NCI-H774 (cell line): ENCODE measurements around the gene DYSF.

Experiments
- DNase-seq: peaks from one replicate; lab custom pipeline; 2025; lab: John Stamatoyannopoulos, UW

The DYSF gene

DNA sequence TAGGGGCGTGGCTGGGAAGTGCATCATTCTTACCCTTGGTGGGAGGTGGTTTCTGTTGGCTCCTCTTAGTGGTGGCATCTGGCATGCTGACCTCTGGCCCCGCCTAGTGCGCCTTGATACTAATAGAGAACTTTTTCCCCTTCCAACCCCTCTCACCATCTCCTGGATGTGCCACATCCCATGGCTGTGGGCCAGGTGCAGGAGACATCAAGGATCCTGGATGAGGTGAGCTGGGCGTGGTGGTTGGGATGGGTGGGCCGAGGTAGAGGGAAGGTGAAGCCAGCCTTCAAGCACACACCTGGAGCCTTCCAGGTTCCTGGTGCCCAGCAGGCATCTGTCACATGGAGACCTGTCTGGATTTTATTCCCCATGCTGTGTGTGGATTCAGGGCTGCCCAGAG is 149.2 kb downstream of the DYSF start:
- DNase-seq, result no peak

DNA sequence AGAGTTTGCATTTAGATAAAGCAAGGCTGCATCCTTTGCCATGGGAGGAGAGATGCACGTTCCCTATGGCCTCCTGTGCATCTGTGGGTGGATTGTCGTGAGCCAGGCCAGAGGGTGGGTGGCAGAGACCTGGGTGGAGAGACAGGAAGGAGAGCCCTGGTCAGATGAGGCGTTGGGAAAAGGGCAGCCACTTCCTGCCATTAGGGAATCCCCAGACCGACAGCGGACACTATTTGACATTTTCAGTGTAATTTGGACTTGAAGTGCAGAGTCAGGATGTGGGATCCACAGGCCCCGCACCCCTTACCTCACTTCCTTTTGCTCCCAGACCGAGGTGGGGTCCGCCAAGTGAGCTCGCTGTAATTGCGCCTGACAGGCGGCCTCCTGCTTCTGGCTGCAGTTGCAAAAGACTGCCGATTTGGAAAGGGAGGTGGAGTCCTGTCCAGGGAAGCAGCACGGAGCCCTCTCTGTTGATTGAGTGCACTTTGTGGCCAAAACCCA is 150.0 kb downstream of the DYSF start:
- no peak for DNase-seq

- DNase-seq, result no peak
These were observed 150.7 kb downstream of the DYSF start for GRCh38 chr2:71603851-71604725.

GRCh38 chr2:71604726-71605120 is 151.4 kb downstream of the DYSF start:
- DNase-seq, result no peak

DNA sequence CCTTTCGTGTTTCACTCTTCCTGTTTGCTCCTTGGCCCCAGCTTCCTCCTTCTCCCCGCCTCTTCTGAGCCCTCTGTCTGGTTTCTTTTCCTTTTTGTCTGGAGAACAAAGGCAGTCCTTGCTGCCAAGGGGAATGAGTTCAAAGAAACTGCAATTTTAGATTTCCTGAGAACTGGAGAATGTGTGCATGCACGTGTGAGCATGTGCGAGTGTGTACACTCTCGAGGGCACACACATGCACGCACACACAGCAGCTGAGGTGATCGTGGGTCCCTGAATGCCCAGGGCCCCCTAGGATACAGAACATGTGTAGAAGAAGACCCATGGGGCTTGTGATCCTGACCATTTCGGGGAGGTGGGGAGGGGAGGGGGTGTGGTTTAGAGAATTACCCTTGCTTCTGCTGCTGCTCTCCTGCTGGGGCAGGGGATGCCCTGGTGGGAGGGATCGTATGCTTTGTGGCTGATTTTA is 151.8 kb downstream of the DYSF start:
- DNase-seq, result no peak

DNA sequence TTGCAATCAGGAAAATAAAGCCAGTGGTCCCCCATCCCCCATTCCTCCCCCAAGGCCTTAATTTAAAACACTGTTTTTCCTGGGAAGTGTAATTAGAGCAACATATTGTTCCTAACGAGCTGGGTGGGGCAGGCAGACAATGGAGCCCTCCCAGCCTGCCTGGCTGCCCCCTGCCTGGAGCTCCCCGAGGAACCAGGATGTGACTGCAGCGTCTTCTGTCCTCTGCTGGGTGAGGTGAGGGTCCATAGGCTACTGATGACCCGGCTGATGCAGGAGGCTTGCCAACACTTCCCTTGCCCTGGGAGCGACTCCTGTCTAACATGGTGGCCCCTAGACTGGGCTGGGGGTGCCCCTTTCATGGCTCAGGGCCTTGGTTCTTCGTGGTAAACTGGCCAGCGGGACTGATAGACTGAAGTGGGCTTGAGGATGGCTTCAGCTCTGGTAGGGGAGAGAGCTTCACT is 152.4 kb downstream of the DYSF start:
- no peak for DNase-seq

- DNase-seq, result no peak
These were observed 152.9 kb downstream of the DYSF start for GRCh38 chr2:71606244-71606643.

DNA sequence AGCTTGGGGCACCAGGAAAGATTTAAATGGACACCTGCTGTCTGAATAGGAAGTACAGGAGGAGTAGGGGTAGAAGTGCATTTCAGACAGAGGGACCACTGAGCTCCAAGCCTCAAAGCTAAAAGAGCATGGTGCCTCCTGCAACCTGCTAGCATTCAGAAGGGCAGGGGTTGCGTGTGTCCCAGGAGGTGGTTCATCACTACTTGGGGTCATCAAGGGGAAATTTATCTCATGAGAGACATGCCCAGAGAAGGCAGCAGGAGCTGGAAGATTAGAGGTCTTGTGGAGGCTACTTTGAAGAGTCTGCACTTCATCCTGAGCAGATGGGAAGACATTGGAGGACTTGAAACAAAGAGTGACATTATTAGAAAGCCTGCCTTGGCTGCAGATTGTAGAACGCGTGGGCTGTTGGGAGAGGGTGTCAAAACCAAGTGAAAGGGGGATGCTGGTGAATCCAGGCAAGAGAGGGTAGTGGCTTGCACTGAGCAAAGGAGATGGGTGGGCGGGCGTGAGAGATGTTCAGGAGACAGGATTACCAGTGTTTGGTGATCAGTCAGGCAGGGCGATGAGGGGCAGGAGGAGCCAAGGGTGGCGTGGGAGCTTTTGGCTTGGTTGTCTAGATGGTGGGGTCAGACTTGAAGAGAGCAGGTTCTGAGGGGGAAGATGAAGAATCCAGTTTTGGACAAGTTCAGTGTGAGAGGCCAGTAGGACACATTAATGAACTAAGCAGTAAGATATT is 154.0 kb downstream of the DYSF start:
- no peak for DNase-seq

GRCh38 chr2:71608034-71608433 is 154.7 kb downstream of the DYSF start:
- no peak for DNase-seq

- DNase-seq, result no peak
These were observed 155.1 kb downstream of the DYSF start for GRCh38 chr2:71608441-71608840.

- no peak for DNase-seq
These were observed 155.7 kb downstream of the DYSF start for GRCh38 chr2:71609029-71609428.

- DNase-seq, result no peak
These were observed 156.1 kb downstream of the DYSF start for GRCh38 chr2:71609441-71609840.

GRCh38 chr2:71609958-71610357 is 156.6 kb downstream of the DYSF start:
- DNase-seq, result no peak

GRCh38 chr2:71610671-71611070 is 157.3 kb downstream of the DYSF start:
- DNase-seq, result no peak

- no peak for DNase-seq
These were observed 157.9 kb downstream of the DYSF start for GRCh38 chr2:71611247-71611646.

- DNase-seq, result no peak
These were observed 158.6 kb downstream of the DYSF start for GRCh38 chr2:71611781-71612527.

GRCh38 chr2:71612581-71613402 is 159.4 kb downstream of the DYSF start:
- no peak for DNase-seq

DNA sequence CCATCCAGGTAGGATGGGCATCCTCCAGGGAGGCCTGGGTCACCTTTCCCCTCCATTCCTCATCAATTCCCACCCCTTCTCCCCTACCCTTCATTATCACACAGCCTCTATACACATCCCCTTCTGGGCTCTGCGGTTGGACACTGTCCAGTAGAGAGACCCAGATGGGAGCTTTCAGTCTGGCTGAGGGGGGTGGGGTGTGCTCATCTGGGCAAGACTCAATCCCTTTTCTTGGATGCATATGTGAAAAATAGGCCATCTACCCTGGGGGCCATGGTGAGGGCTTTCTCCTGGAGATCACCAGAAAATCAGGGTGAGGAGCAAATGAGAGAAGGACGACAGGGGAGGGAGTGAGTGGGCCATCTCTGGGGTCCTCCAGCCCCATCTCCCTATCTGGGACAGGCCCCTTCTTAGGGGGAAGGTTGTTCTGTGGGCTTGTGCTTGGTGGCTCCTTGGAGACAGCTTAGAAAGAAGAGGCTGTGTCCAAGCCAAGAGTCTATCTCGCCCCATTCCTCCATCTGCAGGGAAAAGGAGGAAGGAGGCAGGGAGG is 160.1 kb downstream of the DYSF start:
- DNase-seq, result no peak

DNA sequence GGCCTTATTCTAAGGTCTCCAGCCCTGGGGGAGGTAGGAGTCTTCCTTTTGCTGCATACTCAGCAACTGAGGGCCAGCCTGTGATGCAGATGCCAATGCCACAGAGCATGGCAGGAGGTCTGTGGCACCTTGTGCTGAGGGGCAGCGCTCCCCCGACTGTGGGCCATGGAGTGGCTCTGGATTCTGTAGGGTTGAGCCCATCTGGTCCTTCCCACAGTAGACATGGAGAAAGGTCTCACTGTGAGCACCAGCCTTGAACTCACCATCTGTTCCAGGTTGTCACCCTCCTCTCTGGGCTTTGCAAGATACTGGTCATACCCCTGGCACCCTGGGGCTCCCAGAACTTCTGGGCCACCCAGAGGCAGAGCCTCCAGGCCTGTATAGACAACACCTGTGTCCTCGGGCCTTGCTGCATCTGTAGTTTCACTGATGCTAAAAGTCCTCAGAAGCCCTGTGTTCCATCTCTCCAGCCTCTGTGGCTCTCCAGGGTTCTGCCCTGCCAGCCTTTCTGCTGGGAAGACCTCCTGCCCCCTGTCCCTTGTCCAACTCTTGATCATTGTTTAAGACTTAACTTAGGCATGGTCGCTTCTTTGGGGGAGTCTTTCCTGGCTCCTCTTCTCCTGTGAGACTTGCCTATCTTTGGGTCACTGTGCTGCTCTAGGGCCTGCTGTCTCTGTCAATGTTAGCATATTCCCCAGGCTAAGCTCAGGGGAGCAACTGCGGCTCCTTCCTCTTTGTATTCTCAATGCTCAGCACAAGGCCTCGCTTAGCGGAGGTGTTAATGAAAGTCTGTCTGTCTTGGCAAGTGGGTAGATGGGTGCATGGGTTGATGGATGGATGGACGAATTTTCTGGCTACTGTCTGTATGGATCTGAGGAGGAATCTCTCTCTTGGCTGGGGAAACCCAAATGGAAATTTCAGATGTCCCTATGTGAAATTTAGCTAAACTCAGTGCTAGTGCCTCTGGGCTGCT is 160.9 kb downstream of the DYSF start:
- DNase-seq, result no peak
